Vagina (tissue), 2 donors: ENCODE results near the gene OVCA2.

Experiments used
- POLR2A ChIP-seq, 2 donors: fragments of 450-650 bp; IDR thresholded peaks; one replicate each; pipeline ENCODE4 v1.6.1; 2017; ENCODE audit warnings: antibody characterized with exemption in 2 of 2, mild to moderate bottlenecking in 2 of 2, moderate library complexity in 2 of 2
- TF ChIP-seq, protein P1 (sequence below), 3 experiments: fragments of 450-650 bp in 2 of 3; fragments of 200-600 bp in 1 of 3; sonication (generic) in 1 of 3; IDR thresholded peaks; one replicate each; pipeline ENCODE4 v1.5.1; 2017 to 2019; ENCODE audit warnings: antibody characterized with exemption in 3 of 3, mild to moderate bottlenecking in 2 of 3, moderate library complexity in 2 of 3

DNA sequence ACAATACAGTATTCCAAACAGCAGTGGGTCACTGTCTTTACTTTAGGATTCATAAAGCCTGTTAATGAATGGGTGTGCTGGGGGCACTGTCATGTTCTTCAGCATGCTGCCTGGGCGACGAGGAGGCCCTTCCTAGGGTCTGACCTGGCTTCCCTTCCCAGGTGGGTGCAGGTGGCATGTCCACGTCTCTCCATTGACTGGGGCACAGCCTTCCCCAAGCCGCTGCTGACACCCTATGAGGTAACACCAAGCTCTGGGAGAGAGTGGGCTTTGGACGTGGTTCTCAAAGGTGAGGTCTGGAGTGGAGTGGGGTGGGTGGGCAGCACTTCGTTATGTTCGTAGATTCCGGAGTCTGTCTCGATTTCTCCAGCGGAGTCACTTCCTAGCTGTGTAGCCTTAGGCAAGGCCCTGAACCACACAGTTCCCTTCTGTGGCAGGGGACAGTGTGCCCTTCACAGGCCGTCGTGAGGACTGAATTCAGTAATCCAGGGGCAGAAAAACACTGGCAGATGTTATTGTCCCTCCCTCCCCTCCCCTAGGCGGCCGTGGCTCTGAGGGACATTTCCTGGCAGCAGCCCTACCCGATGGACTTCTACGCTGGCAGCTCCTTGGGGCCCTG, 771 bp upstream of the OVCA2 start:
- TF ChIP-seq, protein P1, sequence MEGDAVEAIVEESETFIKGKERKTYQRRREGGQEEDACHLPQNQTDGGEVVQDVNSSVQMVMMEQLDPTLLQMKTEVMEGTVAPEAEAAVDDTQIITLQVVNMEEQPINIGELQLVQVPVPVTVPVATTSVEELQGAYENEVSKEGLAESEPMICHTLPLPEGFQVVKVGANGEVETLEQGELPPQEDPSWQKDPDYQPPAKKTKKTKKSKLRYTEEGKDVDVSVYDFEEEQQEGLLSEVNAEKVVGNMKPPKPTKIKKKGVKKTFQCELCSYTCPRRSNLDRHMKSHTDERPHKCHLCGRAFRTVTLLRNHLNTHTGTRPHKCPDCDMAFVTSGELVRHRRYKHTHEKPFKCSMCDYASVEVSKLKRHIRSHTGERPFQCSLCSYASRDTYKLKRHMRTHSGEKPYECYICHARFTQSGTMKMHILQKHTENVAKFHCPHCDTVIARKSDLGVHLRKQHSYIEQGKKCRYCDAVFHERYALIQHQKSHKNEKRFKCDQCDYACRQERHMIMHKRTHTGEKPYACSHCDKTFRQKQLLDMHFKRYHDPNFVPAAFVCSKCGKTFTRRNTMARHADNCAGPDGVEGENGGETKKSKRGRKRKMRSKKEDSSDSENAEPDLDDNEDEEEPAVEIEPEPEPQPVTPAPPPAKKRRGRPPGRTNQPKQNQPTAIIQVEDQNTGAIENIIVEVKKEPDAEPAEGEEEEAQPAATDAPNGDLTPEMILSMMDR (IDR thresholded peaks at IDR 0.05) = no peak
- no peak for TF ChIP-seq POLR2A (IDR thresholded peaks at IDR 0.05)
